ENCODE measurements around the gene SCGB1D4. TPM values are rescaled to one million over a fixed set of nuclear protein-coding genes. Genes with fewer than 3 reads are reported as not detected.

Gene SCGB1D4
- polyA plus RNA-seq, 3 donors: not detected

DNA sequence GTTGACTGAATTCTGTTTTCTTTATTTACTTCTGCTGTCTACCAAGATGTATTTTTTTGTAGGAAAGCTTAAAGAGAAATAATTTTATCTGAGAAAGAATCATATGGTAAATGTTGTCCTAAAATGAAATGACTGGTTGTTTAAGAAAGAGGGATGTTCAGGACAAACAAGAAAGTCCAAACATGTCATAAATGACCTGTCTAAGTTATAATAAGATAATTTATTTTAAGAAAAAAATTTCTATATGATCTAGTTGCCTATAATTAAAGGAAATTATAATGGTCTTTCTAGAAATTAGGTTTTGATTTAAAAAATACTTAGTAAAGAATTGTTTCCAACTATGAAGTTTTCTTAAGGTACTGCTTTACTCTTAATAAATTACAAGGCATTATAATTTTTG is 18.4 kb downstream of the SCGB1D4 start:
- no peak for DNase-seq (ENCODE audit: low read depth in 3 of 3, low spot score in 2 of 3)

DNA sequence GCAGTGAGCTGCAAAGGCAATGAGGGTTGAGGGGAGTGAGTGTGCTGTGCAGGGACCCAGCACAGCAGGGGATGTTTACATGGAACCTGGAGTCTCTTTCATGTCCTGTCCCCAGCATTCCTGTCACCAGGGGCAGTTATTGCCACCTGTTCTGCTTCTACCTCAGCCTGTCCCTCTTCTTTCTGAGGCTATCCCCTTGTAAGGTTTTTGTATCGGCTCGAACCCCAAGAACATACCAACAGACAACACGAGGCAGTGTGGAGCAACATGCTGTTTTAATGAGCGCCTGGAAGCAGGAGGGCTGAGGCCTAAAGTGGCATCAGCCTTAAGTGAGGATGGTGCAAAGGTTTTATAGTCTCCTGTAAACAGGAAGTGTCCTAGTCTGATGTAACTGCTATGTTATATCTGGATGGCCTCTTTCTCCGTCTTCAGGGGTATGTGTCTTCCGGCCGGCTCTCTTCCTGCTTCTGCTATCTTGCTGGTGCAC is 25.0 kb downstream of the SCGB1D4 start:
- no peak for DNase-seq (ENCODE audit: low read depth in 3 of 3, low spot score in 2 of 3)

DNA sequence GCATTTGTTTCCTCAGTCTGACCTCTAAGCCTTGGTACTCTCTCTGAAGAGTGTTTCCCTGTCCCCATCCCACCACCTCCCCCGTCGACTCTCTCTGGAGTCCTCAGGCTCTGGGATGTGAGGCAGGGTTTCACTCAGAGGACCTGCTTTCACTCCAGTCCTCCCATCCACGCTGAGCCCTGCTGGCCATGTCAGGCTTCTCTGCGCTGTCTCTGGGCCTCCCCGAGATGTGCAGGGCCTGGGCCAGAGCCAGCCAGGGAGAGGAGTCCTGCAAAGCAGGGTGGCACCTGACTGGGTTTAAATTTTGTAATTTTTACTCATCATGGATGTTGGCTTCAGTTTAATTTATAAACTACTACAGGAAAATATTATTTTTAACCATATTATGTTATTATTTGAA is 25.6 kb downstream of the SCGB1D4 start:
- DNase-seq (ENCODE audit: low read depth in 3 of 3, low spot score in 2 of 3): no peak

DNA sequence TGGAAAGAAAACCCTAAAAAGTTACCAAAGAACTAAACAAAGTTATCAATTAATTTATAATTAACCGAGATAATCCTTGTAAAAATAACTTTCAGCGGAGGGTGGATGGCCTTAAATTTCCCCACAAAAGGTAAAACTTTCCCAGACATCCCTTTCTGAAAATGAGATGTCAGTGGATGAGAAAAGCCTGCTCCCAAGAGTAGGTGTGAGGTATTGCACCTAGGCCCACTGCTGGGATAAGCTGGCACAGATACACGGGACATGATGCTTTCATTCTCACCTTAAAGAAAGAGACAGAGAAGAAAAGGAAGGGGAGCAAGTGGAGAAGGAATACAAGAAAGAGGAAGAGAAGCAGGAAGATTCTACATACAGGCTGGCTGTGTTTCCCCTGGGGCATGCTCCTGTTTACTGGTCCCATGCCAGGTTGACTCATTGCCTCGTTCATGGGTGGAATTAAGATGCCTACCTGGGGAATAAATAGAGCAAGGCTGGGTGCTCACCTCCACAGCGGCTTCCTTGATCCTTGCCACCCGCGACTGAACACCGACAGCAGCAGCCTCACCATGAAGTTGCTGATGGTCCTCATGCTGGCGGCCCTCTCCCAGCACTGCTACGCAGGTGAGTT is 29.1 kb downstream of the SCGB1D4 start, which contains the start of gene SCGB2A2:
Gene SCGB2A2, plus strand, starts transcription at position 505 of the 625 bp plus-strand sequence. Its CDS starts 59 bp downstream, at position 564.
- DNase-seq (ENCODE audit: low read depth in 3 of 3, low spot score in 2 of 3): no peak

DNA sequence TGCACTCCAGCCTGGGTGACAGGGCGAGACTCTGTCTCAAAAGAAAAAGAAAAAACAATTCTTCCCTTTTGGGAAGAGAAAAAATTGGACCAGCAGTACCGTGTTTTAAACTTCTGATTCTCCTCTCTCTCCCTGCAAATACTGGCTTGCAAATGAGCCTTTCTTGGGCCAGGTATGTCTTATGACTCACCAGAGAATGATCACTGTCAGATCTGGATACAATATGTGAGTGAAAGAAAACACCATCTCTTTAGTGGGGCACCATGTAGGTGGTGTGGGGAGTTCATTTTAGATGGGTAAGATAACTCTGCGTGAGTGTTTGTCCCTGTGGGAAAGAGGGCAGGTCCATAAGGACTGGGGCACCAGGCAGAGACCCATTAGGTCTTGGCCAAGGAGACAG is 31.3 kb downstream of the SCGB1D4 start:
- DNase-seq (ENCODE audit: low read depth in 3 of 3, low spot score in 2 of 3): no peak

DNA sequence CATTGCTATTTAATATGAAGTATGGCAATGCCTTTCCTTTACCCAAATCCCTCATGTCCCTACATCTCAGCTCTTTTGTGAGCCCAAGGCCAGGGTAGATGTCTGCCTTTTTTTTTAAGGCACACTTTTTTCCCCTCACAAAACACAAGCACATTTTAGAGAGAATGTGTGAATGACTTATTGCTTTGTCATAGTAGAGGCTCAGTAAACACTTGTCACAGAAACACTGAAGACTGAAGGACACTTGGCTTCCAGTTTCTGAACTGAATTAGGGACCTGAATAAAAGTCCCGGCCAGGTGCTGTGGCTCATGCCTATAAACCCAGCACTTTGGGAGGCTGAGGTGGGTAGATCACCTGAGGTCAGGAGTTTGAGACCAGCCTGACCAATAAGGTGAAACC is 31.8 kb downstream of the SCGB1D4 start:
- no peak for DNase-seq (ENCODE audit: low read depth in 3 of 3, low spot score in 2 of 3)

DNA sequence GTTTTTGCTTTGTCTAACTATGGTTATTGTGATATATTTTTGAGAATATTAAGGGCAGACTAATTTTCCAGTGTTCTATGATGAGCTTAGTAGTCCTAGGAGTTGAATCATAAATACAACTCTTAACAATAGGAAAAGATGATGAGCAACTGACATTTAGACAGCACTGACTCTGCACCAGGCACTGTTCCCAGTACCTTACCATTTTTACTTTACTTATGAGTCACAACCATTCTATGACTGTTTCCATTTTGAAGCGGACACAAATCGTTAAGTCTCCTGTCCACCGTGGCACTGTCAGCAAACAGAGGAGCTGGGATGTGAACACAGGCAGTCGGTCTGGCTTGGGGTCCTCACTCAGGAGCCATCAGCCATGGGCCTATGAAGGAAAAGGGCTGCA is 32.3 kb downstream of the SCGB1D4 start:
- no peak for DNase-seq (ENCODE audit: low read depth in 3 of 3, low spot score in 2 of 3)

DNA sequence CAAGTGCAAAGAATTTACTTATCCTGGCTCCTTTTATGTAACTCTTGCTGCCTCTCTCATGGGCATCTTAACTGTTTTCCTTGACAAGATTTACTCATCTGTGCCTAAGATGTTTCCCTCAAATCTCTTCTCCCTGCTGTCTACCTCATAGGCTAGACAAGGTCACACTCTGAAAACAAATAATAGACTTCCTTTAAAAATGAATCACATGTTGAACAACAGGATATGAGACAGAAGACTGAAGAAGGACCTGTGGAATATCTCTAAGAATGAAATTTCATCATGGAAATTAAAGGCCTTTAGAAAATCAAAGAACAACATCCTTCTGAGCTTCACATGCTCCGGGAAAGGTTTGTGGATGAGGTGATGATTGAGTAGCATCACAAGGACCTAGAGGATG is 34.9 kb downstream of the SCGB1D4 start:
- no peak for DNase-seq (ENCODE audit: low read depth in 3 of 3, low spot score in 2 of 3)

DNA sequence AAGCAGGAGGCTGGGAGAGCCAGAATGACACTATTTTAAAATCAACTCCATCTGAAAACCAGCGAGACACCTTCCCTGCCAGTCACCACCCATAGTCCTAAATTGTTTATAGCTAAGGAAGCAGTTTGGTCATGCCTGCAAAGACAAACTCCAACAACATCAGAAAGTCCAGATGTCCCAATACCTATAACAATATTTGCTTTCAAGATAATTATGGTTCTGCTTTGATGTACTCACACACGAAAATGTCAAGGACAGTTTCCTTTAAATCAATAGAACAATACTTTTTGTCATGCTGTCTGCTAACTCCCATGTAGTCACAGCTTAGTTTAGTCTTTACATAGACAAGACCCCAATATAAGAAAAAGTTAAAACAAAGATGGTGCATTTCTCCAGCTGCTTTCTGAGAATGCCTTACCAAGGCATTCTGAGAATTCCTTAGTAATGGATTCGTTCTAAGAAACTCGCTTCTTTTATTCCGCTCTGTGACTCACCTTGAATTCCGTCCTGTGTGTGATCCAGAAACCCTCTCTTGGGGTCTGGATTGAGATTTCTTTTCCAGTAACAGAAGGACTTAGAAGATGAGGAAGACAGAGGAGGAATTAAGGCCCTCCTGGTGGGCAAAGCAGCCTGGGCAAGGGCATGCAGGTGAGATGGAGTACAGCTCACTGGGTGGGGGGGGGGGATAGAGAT is 38.5 kb downstream of the SCGB1D4 start:
- DNase-seq (ENCODE audit: low read depth in 3 of 3, low spot score in 2 of 3): no peak

DNA sequence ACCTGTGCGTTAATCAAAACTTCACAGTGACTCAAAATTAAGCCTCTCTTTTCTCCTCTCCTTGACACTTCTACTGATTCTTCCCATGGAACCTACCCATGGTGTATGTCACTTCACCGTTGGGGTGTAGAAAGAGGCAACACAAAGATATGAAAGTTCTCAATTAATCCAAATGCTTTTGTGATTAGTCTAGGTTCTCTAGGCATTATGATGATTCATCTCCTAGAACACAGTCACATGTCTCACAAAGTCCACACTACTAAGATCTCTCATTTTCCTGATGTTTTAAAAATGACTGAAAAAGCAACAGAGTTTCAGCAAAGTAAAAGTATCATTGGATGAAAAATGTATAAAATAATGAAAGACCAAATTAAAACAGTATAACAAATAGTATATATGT is 42.6 kb downstream of the SCGB1D4 start:
- no peak for DNase-seq (ENCODE audit: low read depth in 3 of 3, low spot score in 2 of 3)

DNA sequence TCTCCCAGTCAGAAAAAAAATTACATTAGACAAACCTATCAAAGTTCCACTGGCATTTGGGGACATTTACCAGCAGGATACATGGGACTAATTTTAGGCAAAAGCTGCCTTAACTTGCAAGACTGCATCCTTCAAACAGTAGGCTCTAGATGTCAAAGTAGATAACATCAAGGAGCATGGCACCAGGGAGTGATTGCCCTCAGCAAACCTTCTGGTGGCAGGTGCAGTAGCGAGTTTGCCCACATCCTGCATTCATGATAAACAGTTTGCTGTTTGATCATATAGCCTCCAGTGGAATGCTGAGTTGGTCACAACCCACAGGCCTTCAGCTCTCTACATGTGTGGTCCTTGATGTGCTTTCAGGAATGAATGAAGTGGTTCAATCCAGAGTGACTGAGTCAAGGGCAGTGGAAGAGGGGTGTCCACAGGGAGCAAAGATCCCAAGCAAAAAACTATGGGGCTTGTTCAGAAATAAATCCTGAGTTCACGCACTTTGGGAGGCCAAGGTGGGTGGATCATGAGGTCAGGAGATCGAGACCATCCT is 44.8 kb downstream of the SCGB1D4 start:
- DNase-seq (ENCODE audit: low read depth in 3 of 3, low spot score in 2 of 3): no peak

DNA sequence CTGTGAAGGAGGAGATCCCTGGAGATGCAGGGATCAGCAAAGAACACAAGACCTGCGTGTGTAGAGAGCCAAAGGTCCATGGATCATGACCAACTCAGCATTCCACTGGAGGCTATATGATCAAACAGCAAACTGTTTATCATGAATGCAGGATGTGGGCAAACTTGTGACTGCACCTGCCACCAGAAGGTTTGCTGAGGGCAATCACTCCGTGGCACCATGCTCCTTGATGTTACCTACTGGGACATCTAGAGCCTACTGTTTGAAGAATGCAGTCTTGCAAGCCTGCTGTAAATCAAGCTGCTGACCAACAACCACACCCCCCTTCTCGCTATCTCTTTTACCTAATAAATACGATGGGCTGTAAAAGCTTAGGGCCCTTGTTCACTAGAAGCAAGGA is 47.2 kb downstream of the SCGB1D4 start:
- no peak for DNase-seq (ENCODE audit: low read depth in 3 of 3, low spot score in 2 of 3)

Other genes with a start within 250 kb of the SCGB1D4 start
- gene INCENP, start 175.1 kb downstream of the SCGB1D4 start, polyA plus RNA-seq (ENCODE audit: insufficient read length in 3 of 3): 10 to 100 TPM; 29.3 to 36.8 (median 29.8) TPM
- gene SCGB1D1, start 108.9 kb downstream of the SCGB1D4 start, polyA plus RNA-seq (ENCODE audit: insufficient read length in 3 of 3): not detected
- gene SCGB2A1, start 90.4 kb downstream of the SCGB1D4 start, polyA plus RNA-seq (ENCODE audit: insufficient read length in 3 of 3): under 1 TPM in 2 of 3 donors, not detected in 1; 0.49 to 0.51 TPM
- gene SCGB1D2, start 56.8 kb downstream of the SCGB1D4 start, polyA plus RNA-seq (ENCODE audit: insufficient read length in 3 of 3): 1 to 10 TPM; 2.3 to 2.5 (median 2.4) TPM
- gene SCGB2A2, start 28.9 kb downstream of the SCGB1D4 start, polyA plus RNA-seq (ENCODE audit: insufficient read length in 3 of 3): not detected
- 10 to 100 TPM; 42.5 to 61.3 (median 56.1) TPM for gene ASRGL1, start 38.4 kb upstream of the SCGB1D4 start, polyA plus RNA-seq (ENCODE audit: insufficient read length in 3 of 3)
- not detected for gene SCGB1A1, start 120.0 kb upstream of the SCGB1D4 start, polyA plus RNA-seq (ENCODE audit: insufficient read length in 3 of 3)
- gene AHNAK, start 247.7 kb upstream of the SCGB1D4 start, polyA plus RNA-seq (ENCODE audit: insufficient read length in 3 of 3): 100 to 1,000 TPM; 204 to 222 (median 220) TPM